ENCODE measurements around the gene TP53BP2. TPM values are rescaled to one million over a fixed set of nuclear protein-coding genes. Genes with fewer than 3 reads are reported as not detected.

Gene TP53BP2
- total and polyA plus RNA-seq, 2 experiments from 2014 or later: 31.6 to 57.8 TPM

DNA sequence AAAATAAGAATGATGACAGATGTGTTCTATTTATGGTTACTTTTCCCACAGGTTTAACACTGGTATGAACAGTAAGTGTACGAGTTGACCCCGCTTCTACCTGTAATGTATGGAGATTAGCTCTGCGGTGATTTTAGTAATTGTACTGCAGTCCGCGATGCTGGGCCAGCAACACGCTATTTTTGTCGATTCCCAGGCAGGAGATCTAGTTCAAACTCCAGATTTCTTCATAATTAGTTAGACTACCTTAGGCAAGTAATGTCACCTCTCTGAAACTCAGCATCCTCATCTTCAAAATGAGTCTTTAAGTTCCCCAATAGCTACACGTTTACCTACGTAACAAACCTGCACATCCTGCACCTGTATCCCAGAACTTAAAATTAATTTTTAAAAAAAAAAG, 21.5 kb downstream of the TP53BP2 start:
- Histone ChIP-seq H3K4me3 (no peak overlapping the region), H3K4me2 (no peak overlapping the region), H3K79me2 (peaks cover 91% of the 10 kb centered on the region), H3K9me2 (replicated peaks; ENCODE audit: insufficient read depth) (no peaks in the 10 kb centered on the region), H2AFZ (no peak overlapping the region), H4K20me1 (ENCODE audit: insufficient read depth, poor library complexity, severe bottlenecking) (peaks cover 82% of the 10 kb centered on the region), H3K9me3 (ENCODE audit: low read depth) (no peaks in the 10 kb centered on the region), H3K4me1 (ENCODE audit: insufficient read depth) (no peaks in the 10 kb centered on the region), H3K27ac (no peak overlapping the region), H3K36me3 (replicated peaks; ENCODE audit: insufficient read depth, low read depth) (no peaks in the 10 kb centered on the region), H3K27me3 (no peaks in the 10 kb centered on the region)
- WGBS (ENCODE audit: low lambda C conversion rate, missing lambda C conversion rate): 93% methylated on average over 9 of the region's 9 CpGs
- TF ChIP-seq EZH2 (IDR thresholded peaks at IDR 0.05; ENCODE audit: borderline replicate concordance) (no peak), EZH2phosphoT487 (IDR thresholded peaks at IDR 0.05; ENCODE audit: low read depth, severe bottlenecking, unreplicated experiment) (no peak)
- TF ChIP-seq, protein P1, sequence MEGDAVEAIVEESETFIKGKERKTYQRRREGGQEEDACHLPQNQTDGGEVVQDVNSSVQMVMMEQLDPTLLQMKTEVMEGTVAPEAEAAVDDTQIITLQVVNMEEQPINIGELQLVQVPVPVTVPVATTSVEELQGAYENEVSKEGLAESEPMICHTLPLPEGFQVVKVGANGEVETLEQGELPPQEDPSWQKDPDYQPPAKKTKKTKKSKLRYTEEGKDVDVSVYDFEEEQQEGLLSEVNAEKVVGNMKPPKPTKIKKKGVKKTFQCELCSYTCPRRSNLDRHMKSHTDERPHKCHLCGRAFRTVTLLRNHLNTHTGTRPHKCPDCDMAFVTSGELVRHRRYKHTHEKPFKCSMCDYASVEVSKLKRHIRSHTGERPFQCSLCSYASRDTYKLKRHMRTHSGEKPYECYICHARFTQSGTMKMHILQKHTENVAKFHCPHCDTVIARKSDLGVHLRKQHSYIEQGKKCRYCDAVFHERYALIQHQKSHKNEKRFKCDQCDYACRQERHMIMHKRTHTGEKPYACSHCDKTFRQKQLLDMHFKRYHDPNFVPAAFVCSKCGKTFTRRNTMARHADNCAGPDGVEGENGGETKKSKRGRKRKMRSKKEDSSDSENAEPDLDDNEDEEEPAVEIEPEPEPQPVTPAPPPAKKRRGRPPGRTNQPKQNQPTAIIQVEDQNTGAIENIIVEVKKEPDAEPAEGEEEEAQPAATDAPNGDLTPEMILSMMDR (IDR thresholded peaks at IDR 0.05; ENCODE audit: poor library complexity): no peak
- no peak for DNase-seq (ENCODE audit: low spot score)

- H3K4me1 ChIP-seq (ENCODE audit: insufficient read depth): peaks cover 3% of the 10 kb centered on the region
- H3K27me3 ChIP-seq: no peaks in the 10 kb centered on the region
- H3K79me2 ChIP-seq: peaks cover 88% of the 10 kb centered on the region
- TF ChIP-seq EZH2 (IDR thresholded peaks at IDR 0.05; ENCODE audit: borderline replicate concordance): no peak
- no peak for TF ChIP-seq EZH2phosphoT487 (IDR thresholded peaks at IDR 0.05; ENCODE audit: low read depth, severe bottlenecking, unreplicated experiment)
- TF ChIP-seq, protein P1 (IDR thresholded peaks at IDR 0.05; ENCODE audit: poor library complexity): no peak
- no peaks in the 10 kb centered on the region for H3K9me2 ChIP-seq (replicated peaks; ENCODE audit: insufficient read depth)
- no peaks in the 10 kb centered on the region for H3K9me3 ChIP-seq (ENCODE audit: low read depth)
- H3K27ac ChIP-seq: no peak overlapping the region
- H2AFZ ChIP-seq: no peak overlapping the region
- no peak overlapping the region for H3K4me3 ChIP-seq
- WGBS (ENCODE audit: low lambda C conversion rate, missing lambda C conversion rate): 91% methylated on average over 11 of the region's 11 CpGs
- no peaks in the 10 kb centered on the region for H3K36me3 ChIP-seq (replicated peaks; ENCODE audit: insufficient read depth, low read depth)
- no peak for DNase-seq (ENCODE audit: low spot score)
- H4K20me1 ChIP-seq (ENCODE audit: insufficient read depth, poor library complexity, severe bottlenecking): peaks cover 60% of the 10 kb centered on the region
- H3K4me2 ChIP-seq: no peak overlapping the region
These were observed 24.8 kb downstream of the TP53BP2 start for GRCh38 chr1:223820971-223821370.

- Histone ChIP-seq H3K4me2 (no peak overlapping the region), H3K9me3 (ENCODE audit: low read depth) (no peaks in the 10 kb centered on the region), H4K20me1 (ENCODE audit: insufficient read depth, poor library complexity, severe bottlenecking) (peaks cover 60% of the 10 kb centered on the region), H2AFZ (no peak overlapping the region), H3K27ac (peak overlapping the region; percentile 69), H3K27me3 (no peaks in the 10 kb centered on the region), H3K9me2 (replicated peaks; ENCODE audit: insufficient read depth) (no peaks in the 10 kb centered on the region), H3K79me2 (peaks cover 88% of the 10 kb centered on the region), H3K4me1 (ENCODE audit: insufficient read depth) (peaks cover 8% of the 10 kb centered on the region), H3K36me3 (replicated peaks; ENCODE audit: insufficient read depth, low read depth) (no peaks in the 10 kb centered on the region), H3K4me3 (no peak overlapping the region)
- WGBS (ENCODE audit: low lambda C conversion rate, missing lambda C conversion rate): 81% methylated on average over 2 of the region's 2 CpGs
- TF ChIP-seq EZH2 (IDR thresholded peaks at IDR 0.05; ENCODE audit: borderline replicate concordance) (no peak), EZH2phosphoT487 (IDR thresholded peaks at IDR 0.05; ENCODE audit: low read depth, severe bottlenecking, unreplicated experiment) (no peak)
- TF ChIP-seq, protein P1 (IDR thresholded peaks at IDR 0.05; ENCODE audit: poor library complexity): no peak
- no peak for DNase-seq (ENCODE audit: low spot score)
These were observed 25.3 kb downstream of the TP53BP2 start for GRCh38 chr1:223820515-223820858.
